Measurements from ENCODE around the gene CLN6.
"Not testable (repeated sequence)": the region's sequence is repeated elsewhere in the genome, so short reads cannot be mapped to it uniquely, and the experiment has no call there.

Gene CLN6

GRCh38 chr15:68252925-68253534 lies 23.5 kb upstream of the CLN6 start:
- DNase-seq: peak; percentile 88 to 91

GRCh38 chr15:68249058-68249713 lies 19.7 kb upstream of the CLN6 start:
- peak; percentile 59 to 78 for DNase-seq

GRCh38 chr15:68244235-68244634 lies 14.7 kb upstream of the CLN6 start:
- DNase-seq: no peak

- no peak for DNase-seq
These were observed 11.8 kb upstream of the CLN6 start for GRCh38 chr15:68241088-68241935.

- DNase-seq: no peak
These were observed 9.5 kb upstream of the CLN6 start for GRCh38 chr15:68239025-68239424.

GRCh38 chr15:68235022-68235421 lies 5.5 kb upstream of the CLN6 start:
- DNase-seq: no peak

GRCh38 chr15:68234520-68234919 lies 5.0 kb upstream of the CLN6 start:
- not testable (repeated sequence) for DNase-seq

GRCh38 chr15:68234060-68234459 lies 4.5 kb upstream of the CLN6 start:
- DNase-seq: no peak

- DNase-seq: no peak
These were observed 3.4 kb upstream of the CLN6 start for GRCh38 chr15:68232937-68233336.

- DNase-seq: no peak
These were observed 2.9 kb upstream of the CLN6 start for GRCh38 chr15:68232449-68232848.

- no peak for DNase-seq
These were observed 1.7 kb upstream of the CLN6 start for GRCh38 chr15:68231102-68231818.

- DNase-seq: peak in 1 of 2 experiments; percentile 12
These were observed 901 bp upstream of the CLN6 start for GRCh38 chr15:68230157-68231100.

GRCh38 chr15:68228971-68229385 lies 550 bp downstream of the CLN6 start:
- DNase-seq: peak in 1 of 2 experiments; percentile 57

- DNase-seq: peak; percentile 36 to 57
These were observed 1.2 kb downstream of the CLN6 start for GRCh38 chr15:68228143-68228970.

- DNase-seq: no peak
These were observed 1.8 kb downstream of the CLN6 start for GRCh38 chr15:68227643-68228142.

GRCh38 chr15:68225442-68225841 lies 4.1 kb downstream of the CLN6 start:
- not testable (repeated sequence) for DNase-seq

GRCh38 chr15:68224546-68225250 lies 4.8 kb downstream of the CLN6 start:
- no peak for DNase-seq

GRCh38 chr15:68224108-68224507 lies 5.4 kb downstream of the CLN6 start:
- no peak for DNase-seq

GRCh38 chr15:68223171-68223570 lies 6.4 kb downstream of the CLN6 start:
- DNase-seq: no peak

GRCh38 chr15:68222432-68222743 lies 7.1 kb downstream of the CLN6 start:
- DNase-seq: not testable (repeated sequence)

Data from NCI-H526 (cell line).